CD4-positive, alpha-beta T cell treated with Interleukin-1 beta for 1 hour (primary cell): ENCODE results near the gene PRAC1.
A peak's percentile ranks its signal among the peaks of the same experiment; 100 is the strongest.

ENCODE experiments used
- DNase-seq, 2 donors: peaks; one replicate each; pipeline ENCODE4 v3.0.0-alpha.2; 2020 to 2022

The PRAC1 gene

DNA sequence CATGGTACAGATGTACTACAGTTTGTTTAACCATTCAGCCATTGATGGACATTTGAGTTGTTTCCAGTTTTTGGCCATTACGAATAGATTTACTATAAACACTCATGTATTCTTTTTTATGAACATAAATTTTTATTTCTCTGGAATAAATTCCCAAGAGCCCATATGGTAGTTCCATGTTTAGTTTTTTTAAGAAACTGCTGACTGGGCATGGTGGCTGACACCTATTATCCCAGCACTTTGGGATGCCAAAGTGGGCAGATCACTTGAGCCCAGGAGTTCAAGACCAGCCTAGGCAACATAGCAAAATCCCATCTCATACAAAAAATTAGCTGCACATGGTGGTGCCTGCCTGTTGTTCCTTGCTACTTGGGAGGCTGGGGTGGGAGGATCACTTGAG lies 30.3 kb downstream of the PRAC1 start:
- no peak for DNase-seq

DNA sequence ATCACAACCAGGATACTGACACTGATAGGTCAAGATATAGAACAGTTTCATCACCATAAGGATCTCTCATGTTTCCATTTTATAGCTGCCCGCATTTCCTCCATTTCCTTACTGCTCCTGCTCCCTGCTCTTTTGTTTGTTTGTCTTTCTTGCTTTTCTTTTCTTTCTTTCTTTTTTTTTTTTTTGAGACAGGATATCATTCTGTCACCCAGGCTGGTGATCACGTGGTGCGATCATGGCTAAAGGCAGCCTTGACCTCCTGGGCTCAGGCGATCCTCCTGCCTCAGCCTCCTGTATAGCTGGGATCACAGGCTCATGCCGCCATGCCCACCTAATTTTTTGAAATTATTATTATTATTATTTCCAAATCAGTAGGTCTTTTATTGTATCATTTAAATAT lies 31.7 kb downstream of the PRAC1 start:
- no peak for DNase-seq

DNA sequence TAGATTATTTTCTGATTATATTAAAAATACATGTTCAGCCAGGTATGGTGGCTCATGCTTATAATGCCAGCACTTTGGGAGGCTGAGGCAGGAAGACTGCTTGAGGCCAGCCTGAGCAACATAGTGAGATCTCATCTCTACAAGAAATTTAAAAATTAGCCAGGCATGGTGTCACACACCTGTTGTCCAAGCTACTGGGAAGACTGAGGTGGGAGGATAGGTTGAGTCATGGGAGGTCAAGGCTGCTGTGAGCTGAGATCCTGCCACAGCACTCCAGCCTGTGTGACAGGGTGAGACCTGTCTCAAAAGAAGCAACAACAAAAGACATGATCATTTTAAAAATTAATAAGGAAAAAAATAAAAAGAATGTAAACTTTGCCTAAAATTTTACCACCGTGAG lies 40.7 kb downstream of the PRAC1 start:
- DNase-seq: no peak

DNA sequence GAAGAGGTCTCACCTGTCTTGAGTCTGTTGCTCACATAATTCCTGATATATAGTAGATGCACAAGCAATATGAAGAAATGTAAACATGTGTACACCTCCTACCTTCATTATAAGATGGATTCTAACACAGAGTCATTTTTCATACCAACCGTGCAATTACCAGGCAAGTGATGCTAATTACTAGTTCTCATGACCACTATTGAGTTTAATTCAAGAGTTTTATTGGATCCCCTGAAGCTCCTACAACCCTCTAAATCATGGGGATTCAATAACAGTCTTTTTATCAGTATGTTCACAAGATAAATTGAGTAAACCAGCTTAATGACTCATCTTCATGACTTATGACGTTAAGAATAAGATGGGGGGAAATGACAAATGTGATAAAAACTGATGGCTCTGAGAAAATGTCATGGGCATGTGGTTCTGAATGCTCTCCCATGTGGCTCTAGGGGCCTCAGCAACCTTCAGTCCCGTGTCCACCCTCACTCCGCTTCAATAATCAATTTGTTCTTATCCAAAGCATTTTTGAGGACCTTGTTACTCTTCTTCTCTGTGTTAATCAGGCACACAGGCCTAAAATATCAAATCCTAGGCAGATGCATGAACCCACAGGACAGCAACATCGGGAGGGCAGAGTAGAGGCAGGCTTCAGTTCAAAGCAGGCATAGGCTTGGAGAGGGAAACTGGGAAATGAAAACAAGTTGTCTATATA lies 42.8 kb downstream of the PRAC1 start:
- no peak for DNase-seq

DNA sequence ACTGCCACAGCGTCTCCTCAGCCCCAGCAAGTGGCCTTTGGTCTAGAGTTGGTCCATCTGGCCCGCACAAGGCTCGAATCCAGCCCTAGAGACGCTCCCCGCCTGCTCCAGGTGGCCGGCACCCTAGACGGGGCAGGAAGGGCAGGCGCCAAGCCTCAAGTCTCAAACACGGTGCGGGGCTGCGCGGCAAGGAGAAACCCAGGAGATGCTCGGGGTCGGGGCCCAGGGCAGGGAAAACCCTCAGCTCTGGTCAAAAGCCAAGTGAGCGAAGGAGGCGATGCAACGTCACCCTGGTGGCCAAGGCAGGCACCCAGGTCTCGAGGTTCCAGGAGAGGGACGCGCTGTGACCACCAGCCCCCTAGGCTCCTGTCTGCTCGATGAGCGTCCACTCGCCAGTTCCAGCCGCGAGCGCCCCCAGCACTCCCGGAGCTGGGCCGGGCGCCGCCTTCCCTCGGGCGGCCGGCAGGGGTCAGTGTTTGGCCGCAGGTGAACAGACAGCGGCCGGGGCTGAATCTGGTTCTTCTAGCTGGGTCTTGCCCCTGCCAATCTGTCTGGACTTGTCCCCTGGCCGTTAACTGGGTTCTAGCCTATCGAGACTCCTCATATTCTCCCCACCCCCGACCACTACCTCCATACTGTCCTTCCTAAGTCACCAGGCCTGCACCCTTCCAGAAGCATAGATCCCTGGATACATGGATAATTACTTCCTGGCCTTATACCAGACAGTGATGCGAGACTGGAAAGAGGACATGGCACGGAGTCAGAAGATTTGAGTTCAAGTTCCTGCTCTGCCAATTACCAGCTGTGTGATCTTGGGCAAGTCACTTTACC lies 44.0 kb downstream of the PRAC1 start:
- DNase-seq: peak; percentile 64 to 68

DNA sequence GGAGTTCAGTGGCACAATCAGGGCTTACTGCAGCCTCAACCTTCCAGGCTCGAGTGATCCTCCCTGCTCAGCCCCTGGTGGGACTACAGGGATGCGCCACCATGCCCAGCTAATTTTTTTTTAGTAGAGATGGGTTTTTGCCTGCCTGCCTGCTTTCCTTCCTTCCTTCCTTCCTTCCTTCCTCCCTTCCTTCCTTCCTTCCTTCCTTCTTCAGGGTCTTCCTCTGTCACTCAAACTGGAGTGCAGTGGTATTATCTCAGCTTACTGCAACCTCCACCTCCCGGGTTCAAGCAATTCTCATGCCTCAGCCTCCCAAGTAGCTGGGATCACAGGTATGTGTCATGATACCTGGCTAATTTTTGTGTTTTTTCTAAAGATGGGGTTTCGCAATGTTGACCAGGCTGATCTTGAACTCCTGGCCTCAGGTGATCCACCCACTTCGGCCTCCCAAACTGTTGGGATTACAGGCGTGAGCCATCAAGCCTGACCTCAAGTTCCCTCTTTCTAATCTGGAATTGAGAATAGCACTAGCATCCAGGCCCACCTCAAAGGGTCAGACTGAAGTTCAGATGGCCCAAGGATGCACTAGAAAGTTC lies 45.3 kb downstream of the PRAC1 start:
- no peak for DNase-seq

DNA sequence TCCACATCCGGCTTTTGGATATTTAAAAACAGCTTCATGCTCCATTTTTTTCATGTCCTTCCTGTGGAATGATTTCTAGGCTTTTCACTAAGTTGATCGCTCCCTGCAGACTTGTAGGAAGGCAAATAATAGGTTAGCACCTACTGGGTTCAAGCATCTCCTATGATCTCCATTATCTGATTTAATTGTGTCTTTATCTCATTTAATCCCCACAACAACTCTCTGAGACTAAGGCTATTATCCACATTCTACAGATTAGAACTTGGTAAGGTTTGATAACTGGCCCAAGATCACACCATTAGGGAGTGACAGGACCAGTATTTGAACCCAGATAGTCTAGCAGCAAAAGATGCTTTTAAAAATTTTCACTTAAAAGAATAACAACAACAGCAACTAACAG lies 50.0 kb downstream of the PRAC1 start:
- DNase-seq: no peak
